HG03066 (cell line): ENCODE measurements around the gene ATXN7L1.

Experiments used
- ATAC-seq: cut with Tn5 transposase; IDR thresholded peaks from one replicate; pipeline ENCODE4 v1.9.1; 2021; ENCODE audit warnings: low read depth; ENCODE audit not compliant: unreplicated experiment

ATXN7L1 gene

DNA sequence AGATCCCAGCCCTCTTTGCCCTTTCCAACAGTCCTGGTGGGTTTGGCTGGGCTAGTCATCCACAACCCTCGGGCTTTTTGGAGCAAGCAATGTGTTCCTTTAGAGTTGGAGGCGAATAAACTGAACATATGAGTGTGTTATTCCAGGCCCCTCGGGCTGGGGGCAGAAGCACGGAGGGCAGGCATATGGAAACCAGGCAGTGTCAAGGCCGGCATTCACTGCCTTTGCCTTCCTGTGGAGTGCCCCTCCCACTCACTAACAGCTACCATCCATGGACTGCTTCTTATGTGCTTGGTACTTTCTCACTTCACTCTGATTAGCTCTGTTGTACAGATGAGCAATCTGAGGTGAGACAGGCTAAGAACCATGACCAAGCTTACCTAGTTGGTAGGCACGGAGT lies 241.2 kb downstream of the ATXN7L1 start:
- no peak for ATAC-seq

DNA sequence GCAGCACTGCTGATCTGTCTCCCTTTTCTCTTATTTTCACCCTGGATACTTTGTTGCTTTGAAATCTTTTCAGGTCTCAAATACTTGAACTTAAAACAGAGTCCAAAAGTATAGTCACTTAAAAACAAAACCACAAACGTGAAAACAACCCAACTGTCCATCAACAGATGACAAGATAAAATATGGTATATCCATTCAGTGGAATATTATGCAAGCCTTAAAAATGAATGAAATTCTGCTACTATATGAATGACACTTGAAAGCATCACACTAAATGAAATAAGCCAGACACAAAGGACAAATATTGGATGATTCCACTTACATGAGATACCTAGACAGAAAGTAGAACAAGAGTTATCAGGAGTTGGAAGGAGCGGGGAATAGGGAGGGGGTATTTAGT lies 250.4 kb downstream of the ATXN7L1 start:
- ATAC-seq: no peak

DNA sequence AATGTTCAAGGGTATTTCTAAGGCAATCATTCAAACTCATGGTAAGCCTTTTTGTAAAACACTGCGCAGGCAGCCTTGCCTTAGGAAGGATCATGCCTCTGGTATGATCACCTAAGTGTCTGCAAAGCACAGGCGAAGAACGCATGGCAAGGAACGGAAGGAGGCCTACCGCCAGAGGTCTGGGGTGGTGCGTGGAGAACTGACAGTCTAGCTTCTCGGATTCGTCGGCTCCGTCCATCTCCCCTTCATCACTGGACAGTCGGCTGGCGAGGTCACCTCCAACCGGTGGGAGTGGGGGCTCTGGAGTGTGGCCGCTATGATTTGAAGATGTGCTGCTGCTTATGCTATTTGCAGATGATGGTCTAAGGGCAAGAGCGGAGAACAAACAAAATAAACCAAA lies 252.5 kb downstream of the ATXN7L1 start:
- ATAC-seq: no peak

DNA sequence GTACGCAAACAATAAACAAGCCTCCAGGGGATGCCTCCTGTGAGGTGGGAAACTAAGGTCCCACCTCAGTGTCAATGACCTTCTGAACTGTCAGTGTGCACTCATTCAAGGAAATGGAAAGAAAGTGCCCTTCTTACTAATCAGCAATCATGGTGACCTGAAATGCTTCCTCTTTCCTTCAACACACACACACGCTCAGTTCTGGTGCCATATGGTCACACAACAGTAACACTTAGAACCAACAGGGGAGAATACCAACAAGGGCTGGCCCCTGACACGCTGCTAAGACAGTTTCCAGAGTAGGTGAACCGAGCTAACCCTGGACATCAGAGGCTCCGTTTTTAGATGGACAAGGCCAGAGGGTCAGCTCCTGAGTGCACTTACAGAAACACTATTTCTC lies 253.0 kb downstream of the ATXN7L1 start:
- no peak for ATAC-seq

DNA sequence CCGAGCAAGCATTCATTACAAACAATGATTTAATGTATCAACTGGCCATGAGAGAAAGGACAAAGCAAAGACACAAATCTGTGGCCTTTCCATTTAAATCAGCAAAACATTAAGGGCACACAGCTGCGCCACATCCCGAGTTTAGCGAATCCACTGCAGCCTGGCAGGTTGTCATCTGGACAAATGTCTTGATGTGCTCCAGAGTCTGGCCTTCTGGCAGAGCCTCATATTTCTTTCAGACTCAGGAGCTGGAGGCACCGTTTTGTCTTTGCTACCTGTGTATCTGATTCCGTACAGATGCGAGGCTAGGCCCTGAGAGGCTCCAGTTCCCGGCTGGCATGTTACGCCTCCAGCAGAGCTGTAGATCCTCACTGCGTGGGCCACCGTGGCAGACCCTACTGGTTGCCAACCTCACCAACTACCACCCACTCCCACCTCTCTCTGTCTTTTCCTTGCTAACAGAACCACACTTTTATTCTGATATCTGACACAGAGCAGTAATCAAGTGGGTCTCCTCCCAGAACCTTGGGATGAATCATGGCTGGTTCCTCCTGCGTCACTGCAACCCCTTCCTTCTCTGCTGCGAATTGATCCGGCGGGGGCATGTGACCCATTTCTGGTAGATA lies 254.2 kb downstream of the ATXN7L1 start:
- ATAC-seq: no peak

DNA sequence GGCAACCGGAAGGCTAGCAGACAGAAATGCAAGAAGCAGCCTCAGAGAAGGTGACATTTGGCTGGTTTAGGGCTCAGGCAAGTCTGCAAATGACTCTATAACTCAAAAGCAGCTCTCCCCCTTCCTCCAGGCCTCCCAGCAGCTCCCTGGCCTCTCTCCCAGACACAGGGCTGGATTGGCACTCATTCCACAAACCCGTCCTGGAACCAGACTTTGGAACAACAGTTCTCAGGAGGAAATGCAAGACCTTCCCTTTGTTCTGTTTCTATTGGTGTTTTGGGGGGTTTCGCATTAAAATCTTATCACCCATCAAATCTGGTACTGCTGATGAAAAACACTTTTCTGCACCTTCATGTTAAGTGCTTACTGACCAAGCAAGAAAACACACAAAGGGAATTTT lies 254.8 kb downstream of the ATXN7L1 start:
- ATAC-seq: no peak

DNA sequence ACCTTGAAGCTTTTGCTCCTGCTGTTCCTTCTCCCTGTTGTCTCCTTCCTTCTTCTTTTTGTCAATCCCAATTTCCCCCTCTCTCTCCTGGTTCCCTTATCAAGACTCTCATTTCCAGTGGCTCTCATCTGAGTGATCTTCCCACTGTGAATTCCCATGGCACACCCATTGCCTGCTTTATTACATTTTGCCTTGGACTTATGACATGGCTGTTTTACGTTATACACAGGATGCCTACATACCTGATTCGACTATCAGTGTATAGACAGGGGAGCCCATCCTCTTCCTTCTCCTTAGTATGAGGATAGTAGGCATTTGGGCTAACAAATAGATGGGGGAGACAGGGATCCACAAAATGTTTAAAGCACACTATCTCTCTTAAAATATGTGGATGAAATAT lies 255.2 kb downstream of the ATXN7L1 start:
- ATAC-seq: no peak

DNA sequence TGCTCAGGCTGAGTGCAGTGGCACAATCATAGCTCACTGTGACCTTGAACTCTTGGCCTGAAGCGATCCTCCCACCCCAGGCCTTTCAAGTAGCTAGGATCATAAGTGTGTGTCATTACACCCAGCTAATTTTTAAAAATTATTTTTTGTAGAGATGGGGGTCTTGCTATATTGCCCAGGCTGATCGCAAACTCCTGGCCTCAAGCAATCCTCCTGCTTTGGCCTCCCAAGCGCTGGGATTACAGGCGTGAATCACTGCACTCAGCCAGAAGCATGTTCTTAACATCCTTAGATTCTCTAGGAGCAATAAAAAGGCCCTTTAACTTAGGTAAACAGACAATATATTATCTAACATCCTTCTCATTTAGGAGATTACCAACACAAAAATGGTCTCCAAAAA lies 256.8 kb downstream of the ATXN7L1 start:
- no peak for ATAC-seq

DNA sequence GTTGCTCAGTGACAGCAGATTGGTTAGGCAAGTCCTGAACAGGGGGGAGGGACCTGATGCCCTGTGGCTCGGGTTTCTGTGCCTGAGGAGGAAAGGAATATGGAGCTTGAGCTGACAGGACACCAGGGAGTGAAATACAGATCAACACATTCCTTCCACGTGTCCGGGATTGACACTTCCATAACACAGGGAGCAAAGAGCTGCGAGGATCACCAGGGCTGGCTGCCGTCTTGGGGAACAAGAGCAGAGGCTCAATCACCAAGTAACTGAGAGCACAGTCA lies 258.4 kb downstream of the ATXN7L1 start:
- no peak for ATAC-seq

DNA sequence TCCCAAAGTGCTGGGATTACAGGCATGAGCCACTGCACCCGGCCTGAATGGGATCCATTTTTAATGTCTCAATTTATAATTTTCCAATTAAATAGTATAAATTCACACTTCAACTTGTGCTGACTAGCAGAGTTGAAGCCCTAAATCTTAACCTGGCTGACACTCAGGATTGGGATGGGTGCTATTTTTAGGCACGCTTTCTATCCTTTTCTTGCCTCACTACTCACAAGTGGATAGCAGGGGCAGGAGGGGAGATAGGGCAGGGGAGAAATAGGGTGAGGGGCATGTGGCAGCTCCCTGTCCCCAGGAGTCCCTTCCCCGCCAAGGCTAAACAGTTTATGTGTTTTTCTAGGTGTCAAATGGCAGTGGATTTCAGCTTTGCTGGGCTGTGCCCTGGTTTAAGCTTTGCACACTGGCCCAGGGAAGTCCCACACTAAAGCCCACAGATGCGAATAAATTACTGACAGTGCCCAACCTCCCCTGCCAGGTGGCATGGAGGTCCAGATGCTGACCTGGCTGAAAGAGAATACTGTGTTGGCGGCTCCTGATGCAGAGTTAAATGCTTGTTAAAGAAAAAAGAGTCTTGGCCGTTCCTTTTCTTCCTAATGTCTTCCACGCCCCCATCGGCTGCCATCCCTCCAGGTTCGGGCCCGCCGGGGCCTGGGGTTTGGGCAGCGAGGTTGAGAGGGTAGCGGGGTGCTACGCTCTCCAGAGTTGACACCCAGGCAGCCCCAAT lies 259.0 kb downstream of the ATXN7L1 start:
- no peak for ATAC-seq

DNA sequence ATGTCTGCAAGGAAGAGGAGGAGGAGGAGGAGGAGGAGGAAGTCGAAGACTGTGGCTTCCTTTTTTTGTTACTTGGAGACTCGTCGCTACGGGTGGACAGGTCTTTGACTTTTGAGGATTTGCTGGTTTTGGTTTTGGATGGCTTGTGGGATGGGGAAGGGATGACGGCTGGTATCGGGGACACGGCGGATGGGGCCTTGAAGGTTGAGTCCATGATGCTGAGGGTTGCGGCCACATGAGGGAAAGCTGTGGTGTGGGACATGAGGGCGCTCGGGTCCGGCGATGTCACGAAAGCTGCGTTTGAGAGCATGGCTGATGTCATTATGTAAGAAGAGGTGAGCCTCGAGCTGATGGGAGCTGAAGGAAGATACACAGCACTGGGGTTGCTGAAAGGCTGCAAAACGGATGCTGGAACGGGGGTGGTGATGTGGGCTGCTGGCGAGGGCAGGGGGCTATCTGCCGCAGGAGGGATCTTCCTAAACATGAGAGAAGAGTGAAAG lies 262.0 kb downstream of the ATXN7L1 start:
- no peak for ATAC-seq

DNA sequence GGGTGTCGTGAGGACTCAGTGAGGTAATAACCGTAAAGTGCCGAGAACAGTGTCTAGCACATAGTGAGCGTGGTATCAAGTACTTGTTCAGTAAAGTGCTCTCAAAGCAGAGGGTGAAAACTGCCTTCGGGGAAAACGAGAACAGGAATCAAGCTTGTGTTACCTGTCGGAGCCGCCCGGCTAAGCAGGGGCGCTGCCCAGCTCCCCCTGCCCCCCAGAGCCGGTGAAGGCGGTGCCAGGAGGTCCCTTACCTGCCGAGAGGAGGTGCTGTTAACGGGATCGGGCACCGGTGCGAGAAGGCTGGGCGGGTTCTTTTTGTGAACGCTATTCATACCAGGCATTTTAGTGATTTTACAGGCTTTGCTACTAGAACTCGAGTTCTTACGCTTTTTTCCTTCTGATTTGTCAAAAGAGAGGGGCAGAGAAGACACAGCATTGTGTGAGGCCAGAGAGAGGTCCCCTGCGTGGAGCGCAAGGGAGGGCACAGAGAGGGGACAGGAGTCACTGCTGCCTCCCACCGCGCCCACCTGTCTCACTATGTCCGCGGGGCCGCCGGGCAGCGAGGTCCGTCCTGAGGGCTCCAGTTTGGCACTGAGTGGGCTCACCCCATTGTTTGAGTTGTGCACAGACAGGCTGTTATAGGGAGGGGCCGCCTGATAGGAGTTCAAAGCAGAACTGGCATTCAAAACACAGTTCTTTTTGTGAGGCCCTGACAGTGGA lies 262.6 kb downstream of the ATXN7L1 start:
- ATAC-seq: no peak

DNA sequence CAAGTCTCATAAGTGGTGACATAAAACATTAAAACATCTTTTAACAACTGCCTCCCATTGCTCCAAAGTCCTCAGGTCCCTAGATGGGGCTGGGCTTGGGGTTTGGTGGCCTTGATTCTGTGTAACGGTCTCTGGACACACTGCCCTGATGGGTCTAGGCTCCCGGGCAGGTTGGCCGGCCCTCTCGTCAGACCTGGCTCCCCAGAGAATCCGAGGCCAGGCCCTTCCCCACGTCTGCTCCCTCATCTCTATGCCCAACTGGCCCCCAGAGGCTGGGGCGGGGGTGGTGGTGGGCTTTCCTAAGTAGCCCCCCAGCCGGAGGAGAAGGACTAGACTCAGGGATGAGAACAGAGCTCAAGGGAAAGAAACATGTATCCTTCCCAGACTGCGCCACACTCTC lies 263.6 kb downstream of the ATXN7L1 start:
- ATAC-seq: no peak

DNA sequence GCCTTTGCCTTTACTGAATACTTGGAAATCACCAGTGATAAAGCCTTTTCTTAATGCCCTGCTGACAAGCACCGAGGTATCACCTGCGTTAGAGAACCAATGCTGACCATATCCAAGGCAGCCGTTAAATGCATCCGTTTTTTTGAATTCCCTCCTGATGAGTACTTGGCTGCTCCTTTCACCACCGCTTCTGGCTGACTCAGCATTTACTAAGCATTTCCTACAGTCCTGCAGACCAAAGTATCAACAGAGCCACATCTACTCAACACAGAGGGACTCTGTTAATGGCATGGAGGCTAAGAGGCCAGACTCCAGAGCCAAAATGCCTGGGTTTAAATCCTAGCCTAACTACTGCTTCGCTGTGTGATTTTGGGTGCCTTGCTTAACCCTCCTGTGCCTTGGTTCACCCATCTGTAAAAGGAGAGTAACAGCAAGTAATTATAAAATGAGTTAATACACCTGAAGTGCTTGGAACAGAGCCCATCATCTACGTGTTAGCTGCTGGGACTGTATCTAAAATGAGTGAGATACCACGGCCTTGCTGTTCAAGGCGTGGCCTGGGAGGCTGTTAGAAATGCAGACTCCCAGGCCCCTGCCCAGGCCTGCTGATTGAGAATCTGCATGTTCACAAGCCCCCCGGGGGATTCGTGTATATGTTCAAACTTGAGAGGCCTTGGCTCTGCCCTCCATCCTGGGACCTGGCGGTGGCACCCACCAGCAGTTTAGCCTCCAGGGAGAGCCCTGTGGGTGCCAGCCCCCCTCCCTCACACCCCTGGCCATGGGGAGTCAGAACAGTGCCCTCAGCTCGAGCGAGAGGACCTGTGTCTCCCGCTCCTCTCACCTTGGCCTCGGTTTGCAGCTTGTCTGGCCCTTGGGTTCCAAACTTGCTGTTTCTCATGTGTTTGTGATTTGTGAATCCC lies 264.3 kb downstream of the ATXN7L1 start:
- no peak for ATAC-seq

DNA sequence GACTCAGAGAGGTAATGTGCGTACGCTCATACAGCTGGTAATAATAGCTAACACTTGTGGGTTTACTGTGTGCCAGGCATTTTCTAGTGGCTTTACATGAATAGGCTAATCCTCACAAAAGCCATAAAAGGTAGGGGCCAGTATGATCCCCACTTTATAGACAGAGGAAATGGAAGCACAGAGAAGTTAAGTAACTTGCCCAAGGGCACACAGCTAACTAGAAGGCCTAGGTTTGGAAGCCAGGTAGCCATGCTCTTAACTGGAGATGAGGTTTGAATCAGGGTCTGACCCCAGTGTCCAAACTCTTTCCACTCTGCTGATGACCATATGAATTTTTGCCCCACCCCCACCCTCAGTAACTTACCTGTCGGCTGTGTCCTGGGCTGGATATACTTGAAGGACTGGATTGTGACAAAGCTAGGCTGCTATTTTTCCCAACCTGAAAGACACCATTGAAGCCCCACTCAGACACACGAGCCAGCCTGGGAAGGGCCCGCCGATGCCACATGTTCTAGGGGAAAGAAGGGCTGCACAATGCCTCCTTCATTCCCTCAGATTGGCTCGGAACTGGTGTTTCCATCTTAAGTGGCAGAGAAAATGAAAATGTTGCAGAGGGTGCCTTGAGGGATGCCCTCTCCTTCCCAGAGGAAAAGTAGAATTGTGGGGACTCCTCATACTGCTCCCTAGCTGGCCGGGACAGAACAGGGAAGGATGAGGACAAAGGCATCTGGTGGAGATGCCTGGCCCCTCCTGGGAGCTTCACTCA lies 266.1 kb downstream of the ATXN7L1 start:
- ATAC-seq: no peak

DNA sequence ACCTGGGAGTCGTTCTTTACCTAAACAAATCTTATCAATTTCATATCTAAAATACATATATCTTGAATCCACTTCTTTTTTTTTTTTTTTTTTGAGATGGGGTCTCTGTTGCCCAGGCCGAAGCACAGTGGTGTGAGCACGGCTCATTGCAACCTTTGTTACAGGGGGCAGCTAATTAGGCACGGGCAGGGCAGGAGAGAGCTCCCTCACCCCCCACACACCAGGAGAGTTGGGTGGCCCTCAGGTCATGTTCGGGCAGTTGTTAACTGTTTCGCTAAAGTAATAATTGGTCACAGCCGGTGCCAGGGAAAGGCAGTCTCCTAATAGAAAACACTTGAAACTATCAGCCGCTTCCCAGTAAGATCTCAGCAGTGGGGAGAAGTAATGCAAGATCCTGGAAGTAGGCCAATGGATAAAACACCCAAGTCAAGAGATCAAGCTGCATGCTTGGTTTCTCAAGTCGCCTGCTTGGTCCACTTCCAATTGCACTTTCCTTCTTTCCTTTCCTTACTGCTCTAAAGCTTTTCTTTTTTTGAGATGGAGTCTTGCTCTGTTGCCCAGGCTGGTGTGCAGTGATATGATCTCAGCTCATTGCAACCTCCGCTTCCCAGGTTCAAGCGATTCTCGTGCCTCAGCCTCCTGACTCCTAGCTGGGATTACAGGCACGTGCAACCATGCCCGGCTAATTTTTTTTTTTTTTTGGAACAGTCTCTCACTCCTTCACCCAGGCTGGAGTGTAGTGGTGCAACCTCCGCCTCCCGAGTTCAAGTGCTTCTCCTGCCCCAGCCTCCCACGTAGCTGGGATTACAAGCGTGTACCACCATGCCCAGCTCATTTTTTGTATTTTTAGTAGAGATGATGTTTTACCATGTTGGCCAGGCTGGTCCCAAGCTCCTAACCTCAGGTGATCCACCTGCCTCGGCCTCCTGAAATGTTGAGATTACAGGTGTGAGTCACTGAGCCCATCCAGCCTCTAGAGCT lies 273.8 kb downstream of the ATXN7L1 start:
- ATAC-seq: no peak

DNA sequence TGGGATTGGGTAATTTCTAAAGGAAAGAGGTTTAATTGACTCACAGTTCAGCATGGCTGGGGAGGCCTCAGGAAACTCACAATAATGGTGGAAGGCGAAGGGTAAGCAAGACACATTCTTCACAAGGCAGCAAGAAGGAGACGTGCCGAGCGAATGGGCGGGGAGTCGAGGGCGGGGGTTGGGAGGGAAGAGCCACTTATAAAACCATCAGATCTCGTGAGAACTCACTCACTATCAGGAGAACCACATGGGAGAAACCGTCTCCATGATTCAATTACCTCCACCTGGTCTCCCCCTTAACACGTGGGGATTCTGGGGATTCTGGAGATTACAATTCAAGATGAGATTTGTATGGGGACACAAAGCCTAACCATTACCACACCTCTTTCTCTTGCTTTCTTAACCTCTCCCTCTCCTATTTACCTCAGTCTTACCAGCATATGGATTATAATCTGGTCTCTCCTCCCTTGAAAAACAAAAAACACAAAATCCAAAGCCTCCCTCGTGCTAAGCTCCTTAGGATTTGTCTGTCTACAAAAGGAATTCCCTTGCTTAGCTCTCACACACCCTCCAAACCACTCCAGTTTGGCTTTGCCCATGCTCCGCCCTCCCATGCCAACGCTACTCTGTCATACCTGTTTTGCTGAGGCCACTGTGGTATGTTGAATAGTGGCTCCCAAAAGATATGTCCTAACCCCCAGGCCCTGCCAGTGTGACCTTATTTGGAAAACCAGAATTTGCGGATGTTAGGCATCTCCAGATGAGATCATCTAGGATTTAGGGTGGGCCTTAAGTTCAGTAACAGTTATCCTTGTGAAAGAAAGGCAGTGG lies 275.5 kb downstream of the ATXN7L1 start:
- ATAC-seq: no peak

DNA sequence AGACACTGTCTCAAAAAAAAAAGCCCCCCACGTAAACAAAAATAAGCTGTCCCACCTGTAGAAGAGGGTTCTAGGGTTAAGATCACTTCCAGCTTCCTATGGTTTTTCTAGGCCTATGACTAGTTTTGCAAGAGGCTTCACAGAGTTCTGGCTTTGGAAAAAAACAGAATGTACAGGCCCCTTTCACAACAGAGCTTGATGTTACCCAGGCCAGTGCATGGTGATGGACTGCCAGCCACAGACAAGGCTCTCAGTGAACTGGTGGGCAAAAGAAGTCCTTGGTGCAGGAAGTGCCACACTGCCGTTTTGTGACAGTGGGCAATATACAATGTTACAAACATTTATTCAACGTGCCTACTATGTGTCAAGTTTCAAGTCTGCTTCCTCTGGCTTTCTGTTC lies 276.8 kb downstream of the ATXN7L1 start:
- ATAC-seq: no peak
